ENCODE data around the gene PUSL1. TPM values are rescaled to one million over a fixed set of nuclear protein-coding genes. Genes with fewer than 3 reads are reported as not detected.
A peak's percentile ranks its signal among the peaks of the same experiment; 100 is the strongest.

The PUSL1 gene
- total and polyA plus RNA-seq, 2 of the 4 experiments (the other 2 are of a cell fraction): 10.9 to 33.0 TPM

DNA sequence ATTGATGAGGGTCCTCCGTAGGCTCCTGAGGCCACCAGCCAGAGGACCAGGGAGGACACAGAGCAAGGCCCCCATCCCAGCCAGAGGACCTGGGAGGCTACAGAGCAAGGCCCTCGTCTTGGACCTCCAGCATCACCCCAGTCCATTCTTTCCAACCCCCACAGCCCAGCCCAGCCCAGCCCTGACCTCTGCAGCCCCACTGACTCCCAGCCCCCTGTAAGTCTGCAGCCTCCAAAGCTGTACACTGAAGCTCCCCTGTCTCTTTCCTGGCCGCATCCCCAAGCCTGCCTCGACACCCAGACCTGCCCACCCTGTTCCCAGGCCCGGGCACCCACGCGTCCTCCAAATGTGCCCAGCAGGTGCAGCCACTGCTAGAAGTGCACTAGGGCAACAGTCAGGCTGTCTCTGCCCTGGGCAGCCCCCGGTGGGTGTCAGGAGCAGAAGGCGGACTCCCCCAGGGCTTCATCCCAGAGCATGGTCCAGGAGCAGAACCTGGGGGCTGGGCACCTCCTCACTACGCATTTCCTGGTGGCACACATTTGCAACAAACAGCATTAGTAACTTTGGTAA is 38.7 kb downstream of the PUSL1 start:
- H4K20me1 ChIP-seq (ENCODE audit: insufficient read depth, low read length): peaks cover 64% of the 10 kb centered on the region
- DNase-seq (no peak), ATAC-seq (ENCODE audit: low read depth) (no peak)
- H3K9me3 ChIP-seq (ENCODE audit: control insufficient read depth, insufficient read depth, low read length): no peaks in the 10 kb centered on the region
- no peak overlapping the region for H2BK15ac ChIP-seq (ENCODE audit: low read depth, low read length)
- no peak overlapping the region for H4K5ac ChIP-seq (ENCODE audit: low read depth, low read length)
- no peak overlapping the region for H2BK20ac ChIP-seq (ENCODE audit: low read depth, low read length)
- H2AK5ac ChIP-seq (ENCODE audit: low read depth, low read length): no peak overlapping the region; the same call in 1 of the 2 replicates
- peaks cover 3 to 61% of the 10 kb centered on the region in 2 experiments; a peak in 3 of 4 replicates for H3K79me1 ChIP-seq (ENCODE audit: low read depth in 1 of 2, low read length in 2 of 2)
- no peak overlapping the region for H2BK5ac ChIP-seq (ENCODE audit: low read depth, low read length, poor library complexity, severe bottlenecking)
- no peak overlapping the region; the same call in 1 of the 2 replicates for H3K9ac ChIP-seq (ENCODE audit: low read depth, low read length)
- H3K9me1 ChIP-seq (ENCODE audit: insufficient read depth, low read length): 0 out of 2 replicates have a peak, but pooled peaks cover 3% of the 10 kb centered on the region
- dilution Hi-C loops (cut with HindIII; ENCODE audit: low sequenced_read_pairs, unreplicated experiment): no loop called here
- no peak overlapping the region for H4K8ac ChIP-seq (ENCODE audit: low read depth in 2 of 2, low read length in 2 of 2)
- H3K27ac ChIP-seq (ENCODE audit: insufficient read depth, low read length): no peak overlapping the region
- TF ChIP-seq, protein P1, sequence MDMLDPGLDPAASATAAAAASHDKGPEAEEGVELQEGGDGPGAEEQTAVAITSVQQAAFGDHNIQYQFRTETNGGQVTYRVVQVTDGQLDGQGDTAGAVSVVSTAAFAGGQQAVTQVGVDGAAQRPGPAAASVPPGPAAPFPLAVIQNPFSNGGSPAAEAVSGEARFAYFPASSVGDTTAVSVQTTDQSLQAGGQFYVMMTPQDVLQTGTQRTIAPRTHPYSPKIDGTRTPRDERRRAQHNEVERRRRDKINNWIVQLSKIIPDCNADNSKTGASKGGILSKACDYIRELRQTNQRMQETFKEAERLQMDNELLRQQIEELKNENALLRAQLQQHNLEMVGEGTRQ (IDR thresholded peaks at IDR 0.05; ENCODE audit: low read depth, low read length): no peak
- TF ChIP-seq FOS (IDR thresholded peaks at IDR 0.05; ENCODE audit: low read depth, low read length): no peak
- TF ChIP-seq NFE2L2 (IDR thresholded peaks at IDR 0.05; ENCODE audit: low read depth, low read length): no peak
- TF ChIP-seq RCOR1 (IDR thresholded peaks at IDR 0.05; ENCODE audit: insufficient replicate concordance, low read length): no peak
- TF ChIP-seq RFX5 (IDR thresholded peaks at IDR 0.05; ENCODE audit: low read depth, low read length): no peak
- no peak for TF ChIP-seq BHLHE40 (IDR thresholded peaks at IDR 0.05; ENCODE audit: low read depth, low read length)
- TF ChIP-seq, protein P2, sequence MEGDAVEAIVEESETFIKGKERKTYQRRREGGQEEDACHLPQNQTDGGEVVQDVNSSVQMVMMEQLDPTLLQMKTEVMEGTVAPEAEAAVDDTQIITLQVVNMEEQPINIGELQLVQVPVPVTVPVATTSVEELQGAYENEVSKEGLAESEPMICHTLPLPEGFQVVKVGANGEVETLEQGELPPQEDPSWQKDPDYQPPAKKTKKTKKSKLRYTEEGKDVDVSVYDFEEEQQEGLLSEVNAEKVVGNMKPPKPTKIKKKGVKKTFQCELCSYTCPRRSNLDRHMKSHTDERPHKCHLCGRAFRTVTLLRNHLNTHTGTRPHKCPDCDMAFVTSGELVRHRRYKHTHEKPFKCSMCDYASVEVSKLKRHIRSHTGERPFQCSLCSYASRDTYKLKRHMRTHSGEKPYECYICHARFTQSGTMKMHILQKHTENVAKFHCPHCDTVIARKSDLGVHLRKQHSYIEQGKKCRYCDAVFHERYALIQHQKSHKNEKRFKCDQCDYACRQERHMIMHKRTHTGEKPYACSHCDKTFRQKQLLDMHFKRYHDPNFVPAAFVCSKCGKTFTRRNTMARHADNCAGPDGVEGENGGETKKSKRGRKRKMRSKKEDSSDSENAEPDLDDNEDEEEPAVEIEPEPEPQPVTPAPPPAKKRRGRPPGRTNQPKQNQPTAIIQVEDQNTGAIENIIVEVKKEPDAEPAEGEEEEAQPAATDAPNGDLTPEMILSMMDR (conservative IDR thresholded peaks at IDR 0.05; ENCODE audit: low read depth, low read length): no peak
- H3K36me3 ChIP-seq (ENCODE audit: control insufficient read depth, insufficient read depth, low read length): peaks cover 7% of the 10 kb centered on the region; the same call in 1 of the 2 replicates
- no peak overlapping the region for H2BK120ac ChIP-seq (ENCODE audit: low read depth, low read length)
- intact Hi-C loops (cut with micrococcal nuclease): no loop called here
- H4K91ac ChIP-seq (ENCODE audit: insufficient read depth, low read depth, low read length): no peak overlapping the region
- H3K4ac ChIP-seq (ENCODE audit: low read depth, low read length): no peak overlapping the region
- in situ Hi-C loops (cut with MboI; ENCODE audit: low sequenced_read_pairs): no loop called here
- H3K56ac ChIP-seq (ENCODE audit: extremely low read depth, insufficient read depth, low read length): no peak overlapping the region
- H3K27me3 ChIP-seq (ENCODE audit: control insufficient read depth, insufficient read depth, low read length): no peaks in the 10 kb centered on the region
- no peak overlapping the region for H3K14ac ChIP-seq (replicated peaks; ENCODE audit: low read depth, low read length)
- H3K4me3 ChIP-seq (ENCODE audit: insufficient read depth, low read depth, low read length): peak overlapping the region; percentile 100; the same call in 1 of the 2 replicates
- CTCF ChIA-PET: no interaction called here
- no peak overlapping the region for H3K18ac ChIP-seq (ENCODE audit: low read depth, low read length)
- 92% methylated on average over 7 of the region's 10 CpGs; no CpG with 5 or more reads in 1 of the 2 experiments for WGBS, 2 experiments (ENCODE audit: extremely low coverage in 2 of 2, insufficient read length in 1 of 2)
- BruUV-seq (replicated peaks): no TSS peak
- peaks cover 37% of the 10 kb centered on the region for H3K4me1 ChIP-seq (ENCODE audit: control insufficient read depth, insufficient read depth, low read length)
- peak overlapping the region; percentile 94 for H2AK9ac ChIP-seq (replicated peaks; ENCODE audit: low read depth, low read length, poor library complexity)
- no peak overlapping the region for H2AFZ ChIP-seq (replicated peaks; ENCODE audit: low read length, poor library complexity)
- H3K4me2 ChIP-seq (ENCODE audit: low read depth, low read length): peak overlapping the region; percentile 95
- POLR2A ChIA-PET (ENCODE audit: unreplicated experiment): interaction anchor here (1.1 kb wide), 1 partner anchor 12 kb away, joined by 3 read pairs; no protein-coding TSS in a partner anchor
- peak overlapping the region; percentile 12; the same call in 1 of the 2 replicates for H3K23ac ChIP-seq (ENCODE audit: low read depth, low read length)
